Neural progenitor cell (in vitro differentiated cells): ENCODE measurements around the gene JAKMIP2. TPM values are rescaled to one million over a fixed set of nuclear protein-coding genes. Genes with fewer than 3 reads are reported as not detected.
A peak's percentile ranks its signal among the peaks of the same experiment; 100 is the strongest.

ENCODE experiments used
- DNase-seq: peaks from one replicate; pipeline ENCODE4 v3.0.0-alpha.2; 2016; ENCODE audit warnings: low spot score
- H2AFZ ChIP-seq: fragments of 200-600 bp; sonication (generic); replicated peaks from 2 replicates; pipeline ENCODE4 v1.6.1; 2016; ENCODE audit warnings: antibody characterized with exemption
- H3F3A ChIP-seq: fragments of 200-600 bp; sonication (generic); 2 replicates; pipeline ENCODE4 v1.6.1; 2016; ENCODE audit warnings: antibody characterized with exemption, low read depth
- H3K27ac ChIP-seq: fragments of 200-600 bp; sonication (generic); 2 replicates; pipeline ENCODE4 v1.5.1; 2016; ENCODE audit warnings: mild to moderate bottlenecking
- H3K27me3 ChIP-seq: fragments of 200-600 bp; sonication (generic); 2 replicates; pipeline ENCODE4 v1.6.1; 2016; ENCODE audit warnings: mild to moderate bottlenecking, moderate library complexity
- H3K36me3 ChIP-seq: fragments of 200-600 bp; sonication (generic); 2 replicates; pipeline ENCODE4 v1.5.1; 2016
- H3K4me1 ChIP-seq: fragments of 200-600 bp; sonication (generic); 2 replicates; pipeline ENCODE4 v1.6.1; 2016; ENCODE audit warnings: mixed run types
- H3K4me2 ChIP-seq: fragments of 200-600 bp; sonication (generic); 2 replicates; pipeline ENCODE4 v1.6.1; 2016
- H3K4me3 ChIP-seq: fragments of 200-600 bp; sonication (generic); 2 replicates; pipeline ENCODE4 v1.5.1; 2016
- H3K79me2 ChIP-seq: fragments of 200-600 bp; sonication (generic); 2 replicates; pipeline ENCODE4 v1.6.1; 2016; ENCODE audit warnings: low read depth
- H3K9ac ChIP-seq: fragments of 200-600 bp; sonication (generic); 2 replicates; pipeline ENCODE4 v1.6.1; 2016
- H3K9me3 ChIP-seq: fragments of 200-600 bp; sonication (generic); 2 replicates; pipeline ENCODE4 v1.5.1; 2016; ENCODE audit warnings: low read depth
- H4K20me1 ChIP-seq: fragments of 200-600 bp; sonication (generic); 2 replicates; pipeline ENCODE4 v1.6.1; 2016; ENCODE audit warnings: low read depth
- H3K27ac Mint-ChIP-seq: 3 replicates; pipeline ENCODE4 v1.8.0; 2021; ENCODE audit warnings: mixed read lengths
- H3K27me3 Mint-ChIP-seq: 2 replicates; pipeline ENCODE4 v1.8.0; 2022; ENCODE audit warnings: low read depth, mild to moderate bottlenecking, inconsistent platforms, moderate library complexity, mixed read lengths; ENCODE audit not compliant: insufficient read depth
- H3K36me3 Mint-ChIP-seq: 3 replicates; pipeline ENCODE4 v1.8.0; 2021; ENCODE audit warnings: mixed read lengths
- H3K4me1 Mint-ChIP-seq: 3 replicates; pipeline ENCODE4 v1.8.0; 2021; ENCODE audit warnings: mixed read lengths
- H3K4me3 Mint-ChIP-seq: 3 replicates; pipeline ENCODE4 v1.8.0; 2021; ENCODE audit warnings: mild to moderate bottlenecking, moderate library complexity, mixed read lengths
- H3K9me3 Mint-ChIP-seq: 3 replicates; pipeline ENCODE4 v1.8.0; 2020; ENCODE audit warnings: mixed read lengths
- EZH2 ChIP-seq: fragments of 200-600 bp; sonication (generic); IDR thresholded peaks from 2 replicates; pipeline ENCODE4 v1.6.1; 2017; ENCODE audit warnings: antibody characterized with exemption, mild to moderate bottlenecking, moderate library complexity
- EZH2phosphoT487 ChIP-seq: fragments of 200-600 bp; sonication (generic); IDR thresholded peaks from 2 replicates; pipeline ENCODE4 v1.6.1; 2017; ENCODE audit warnings: antibody characterized with exemption
- total RNA-seq: library from RNA; depleted of rRNA; stranded (reverse); fragments of >200 nt; gene quantifications from 2 replicates; pipeline ENCODE4 v1.2.3, GENCODE V29; 2015; ENCODE audit warnings: low replicate concordance
- TF ChIP-seq, protein P1 (sequence below): fragments of 200-600 bp; sonication (generic); IDR thresholded peaks from 2 replicates; pipeline ENCODE4 v1.5.1; 2017; ENCODE audit warnings: antibody characterized with exemption, mild to moderate bottlenecking

The JAKMIP2 gene
- total RNA-seq, 1 donor from 2014 or later, result 8.2 TPM

GRCh38 chr5:147819261-147819770 lies 36.8 kb upstream of the JAKMIP2 start:
- Mint-ChIP-seq H3K4me1 (no peaks in the 10 kb centered on the region), H3K27me3 (no peaks in the 10 kb centered on the region), H3K36me3 (no peaks in the 10 kb centered on the region), H3K4me3 (no peak overlapping the region), H3K27ac (no peak overlapping the region), H3K9me3 (peaks cover 2% of the 10 kb centered on the region)
- no peaks in the 10 kb centered on the region for H3K4me1 ChIP-seq
- no peak overlapping the region for H3K9ac ChIP-seq
- H3K79me2 ChIP-seq, result no peaks in the 10 kb centered on the region
- no peaks in the 10 kb centered on the region for H3K36me3 ChIP-seq
- TF ChIP-seq, protein P1, sequence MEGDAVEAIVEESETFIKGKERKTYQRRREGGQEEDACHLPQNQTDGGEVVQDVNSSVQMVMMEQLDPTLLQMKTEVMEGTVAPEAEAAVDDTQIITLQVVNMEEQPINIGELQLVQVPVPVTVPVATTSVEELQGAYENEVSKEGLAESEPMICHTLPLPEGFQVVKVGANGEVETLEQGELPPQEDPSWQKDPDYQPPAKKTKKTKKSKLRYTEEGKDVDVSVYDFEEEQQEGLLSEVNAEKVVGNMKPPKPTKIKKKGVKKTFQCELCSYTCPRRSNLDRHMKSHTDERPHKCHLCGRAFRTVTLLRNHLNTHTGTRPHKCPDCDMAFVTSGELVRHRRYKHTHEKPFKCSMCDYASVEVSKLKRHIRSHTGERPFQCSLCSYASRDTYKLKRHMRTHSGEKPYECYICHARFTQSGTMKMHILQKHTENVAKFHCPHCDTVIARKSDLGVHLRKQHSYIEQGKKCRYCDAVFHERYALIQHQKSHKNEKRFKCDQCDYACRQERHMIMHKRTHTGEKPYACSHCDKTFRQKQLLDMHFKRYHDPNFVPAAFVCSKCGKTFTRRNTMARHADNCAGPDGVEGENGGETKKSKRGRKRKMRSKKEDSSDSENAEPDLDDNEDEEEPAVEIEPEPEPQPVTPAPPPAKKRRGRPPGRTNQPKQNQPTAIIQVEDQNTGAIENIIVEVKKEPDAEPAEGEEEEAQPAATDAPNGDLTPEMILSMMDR, result no peak
- TF ChIP-seq EZH2phosphoT487 (no peak), EZH2 (no peak)
- H3K27me3 ChIP-seq, result no peaks in the 10 kb centered on the region
- H3K27ac ChIP-seq, result no peak overlapping the region
- no peak for DNase-seq
- H3F3A ChIP-seq, result no peaks in the 10 kb centered on the region
- H3K4me2 ChIP-seq, result no peak overlapping the region
- H3K4me3 ChIP-seq, result no peak overlapping the region
- no peak overlapping the region for H2AFZ ChIP-seq
- no peaks in the 10 kb centered on the region for H4K20me1 ChIP-seq
- H3K9me3 ChIP-seq, result peaks cover 9% of the 10 kb centered on the region

DNA sequence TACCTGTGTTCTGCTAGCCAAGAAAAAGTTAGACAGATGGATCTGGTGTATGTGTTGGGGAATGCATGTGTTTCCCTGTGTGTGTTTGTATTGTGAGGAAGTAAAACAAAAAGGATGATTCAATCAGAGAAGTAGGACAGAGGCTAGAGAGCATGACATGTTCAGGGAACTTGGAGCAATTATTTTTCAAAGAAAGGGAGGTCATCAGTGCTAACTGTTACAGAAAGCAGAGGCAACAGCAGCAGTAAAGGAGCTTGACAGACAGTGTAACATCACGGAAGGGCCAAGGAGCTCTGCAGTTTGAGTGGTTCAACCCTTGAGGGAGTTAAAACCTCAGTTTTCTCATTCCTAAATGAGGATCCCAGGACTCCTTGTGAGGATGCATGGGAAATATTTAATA lies 35.8 kb upstream of the JAKMIP2 start:
- Mint-ChIP-seq H3K4me3 (no peak overlapping the region), H3K4me1 (no peaks in the 10 kb centered on the region), H3K9me3 (peaks cover 2% of the 10 kb centered on the region), H3K36me3 (no peaks in the 10 kb centered on the region), H3K27me3 (no peaks in the 10 kb centered on the region), H3K27ac (no peak overlapping the region)
- peak overlapping the region; percentile 9 for H2AFZ ChIP-seq
- H3K36me3 ChIP-seq, result no peaks in the 10 kb centered on the region
- DNase-seq, result peak; percentile 9
- H3F3A ChIP-seq, result no peaks in the 10 kb centered on the region
- H3K9me3 ChIP-seq, result peaks cover 9% of the 10 kb centered on the region
- H3K27ac ChIP-seq, result no peak overlapping the region
- no peaks in the 10 kb centered on the region for H3K79me2 ChIP-seq
- H3K4me2 ChIP-seq, result no peak overlapping the region
- H3K27me3 ChIP-seq, result no peaks in the 10 kb centered on the region
- no peak overlapping the region for H3K9ac ChIP-seq
- no peak for TF ChIP-seq EZH2
- TF ChIP-seq EZH2phosphoT487, result no peak
- TF ChIP-seq, protein P1, result no peak
- H4K20me1 ChIP-seq, result no peaks in the 10 kb centered on the region
- H3K4me1 ChIP-seq, result no peaks in the 10 kb centered on the region
- H3K4me3 ChIP-seq, result no peak overlapping the region

DNA sequence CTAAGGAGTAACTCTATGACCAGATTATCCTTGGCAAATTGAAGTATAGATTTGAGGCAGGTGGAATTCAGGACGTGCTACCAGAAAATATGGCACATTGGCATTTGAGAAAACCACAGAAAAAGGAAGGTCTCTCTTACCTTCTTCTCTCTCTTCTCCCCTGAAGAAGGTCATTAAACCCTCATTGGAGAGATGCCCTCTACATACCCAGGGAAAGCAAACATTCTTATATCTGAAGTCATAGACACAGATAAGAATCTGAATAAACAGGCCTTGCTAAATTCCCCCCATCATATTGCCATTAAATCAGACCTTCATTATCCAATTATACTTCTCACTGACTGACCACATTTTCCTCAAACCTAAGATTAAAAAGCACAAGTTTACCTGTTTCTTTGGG lies 31.2 kb upstream of the JAKMIP2 start:
- TF ChIP-seq, protein P1, result no peak
- TF ChIP-seq EZH2 (no peak), EZH2phosphoT487 (no peak)
- Histone ChIP-seq H3K36me3 (no peaks in the 10 kb centered on the region), H3K4me2 (no peak overlapping the region), H3F3A (no peaks in the 10 kb centered on the region), H3K4me3 (no peak overlapping the region), H3K4me1 (no peaks in the 10 kb centered on the region), H3K9me3 (peaks cover 9% of the 10 kb centered on the region), H3K9ac (no peak overlapping the region), H3K27me3 (no peaks in the 10 kb centered on the region), H3K79me2 (no peaks in the 10 kb centered on the region), H4K20me1 (no peaks in the 10 kb centered on the region), H3K27ac (no peak overlapping the region), H2AFZ (no peak overlapping the region)
- Mint-ChIP-seq H3K9me3 (peaks cover 2% of the 10 kb centered on the region), H3K27ac (no peak overlapping the region), H3K4me3 (no peak overlapping the region), H3K4me1 (no peaks in the 10 kb centered on the region), H3K36me3 (no peaks in the 10 kb centered on the region), H3K27me3 (no peaks in the 10 kb centered on the region)
- DNase-seq, result no peak
